GM23338 (cell line): ENCODE measurements around the gene GRAMD1B. TPM values are rescaled to one million over a fixed set of nuclear protein-coding genes. Genes with fewer than 3 reads are reported as not detected.

Experiments
- ATAC-seq: fragments of 200-7000 bp; cut with Tn5 transposase; 3 replicates; pipeline ENCODE4 v1.9.1; 2020
- DNase-seq: peaks from one replicate; pipeline ENCODE4 v3.0.0-alpha.2; 2015; ENCODE audit warnings: low spot score
- H2AFZ ChIP-seq: fragments of 200-600 bp; sonication (generic); 2 replicates; pipeline ENCODE4 v1.8.0; 2016; ENCODE audit warnings: antibody characterized with exemption, mild to moderate bottlenecking, moderate library complexity
- H3F3A ChIP-seq: fragments of 200-600 bp; sonication (generic); replicated peaks from 2 replicates; pipeline ENCODE4 v1.8.0; 2017; ENCODE audit warnings: antibody characterized with exemption, mixed run types, low read depth
- H3K27ac ChIP-seq: fragments of 200-600 bp; sonication (generic); 2 replicates; pipeline ENCODE4 v1.6.1; 2016; ENCODE audit warnings: low read depth
- H3K27me3 ChIP-seq: fragments of 200-600 bp; sonication (generic); 2 replicates; pipeline ENCODE4 v1.8.0; 2016; ENCODE audit warnings: mild to moderate bottlenecking, mixed run types, moderate library complexity; ENCODE audit not compliant: insufficient read depth
- H3K36me3 ChIP-seq: fragments of 200-600 bp; sonication (generic); 2 replicates; pipeline ENCODE4 v1.8.0; 2016; ENCODE audit warnings: mild to moderate bottlenecking; ENCODE audit not compliant: insufficient read depth
- H3K4me1 ChIP-seq: fragments of 200-600 bp; sonication (generic); 2 replicates; pipeline ENCODE4 v1.8.0; 2016; ENCODE audit warnings: mild to moderate bottlenecking, moderate library complexity; ENCODE audit not compliant: insufficient read depth
- H3K4me2 ChIP-seq: fragments of 200-600 bp; sonication (generic); 2 replicates; pipeline ENCODE4 v1.7.1; 2017; ENCODE audit warnings: mixed run types
- H3K4me3 ChIP-seq: fragments of 200-600 bp; sonication (generic); 2 replicates; pipeline ENCODE4 v1.6.1; 2016; ENCODE audit warnings: mixed run types
- H3K79me2 ChIP-seq: fragments of 200-600 bp; sonication (generic); replicated peaks from 2 replicates; pipeline ENCODE4 v1.8.0; 2017; ENCODE audit warnings: mild to moderate bottlenecking; ENCODE audit not compliant: insufficient read depth
- H3K9me2 ChIP-seq: fragments of 200-600 bp; sonication (generic); 2 replicates; pipeline ENCODE4 v1.8.0; 2017; ENCODE audit not compliant: insufficient read depth
- H4K20me1 ChIP-seq: fragments of 200-600 bp; sonication (generic); replicated peaks from 2 replicates; pipeline ENCODE4 v1.8.0; 2017; ENCODE audit warnings: mild to moderate bottlenecking; ENCODE audit not compliant: insufficient read depth
- H3K27ac Mint-ChIP-seq: 2 replicates; pipeline ENCODE4 v1.8.0; 2020; ENCODE audit warnings: inconsistent platforms, mild to moderate bottlenecking, moderate library complexity, mixed read lengths
- H3K27me3 Mint-ChIP-seq: 3 replicates; pipeline ENCODE4 v1.8.0; 2022; ENCODE audit warnings: low read depth, mild to moderate bottlenecking, moderate library complexity, mixed read lengths, inconsistent platforms; ENCODE audit not compliant: insufficient read depth, poor library complexity
- H3K36me3 Mint-ChIP-seq: 3 replicates; pipeline ENCODE4 v1.8.0; 2021; ENCODE audit warnings: low read depth, mild to moderate bottlenecking, inconsistent platforms, moderate library complexity, mixed read lengths
- H3K4me1 Mint-ChIP-seq: 3 replicates; pipeline ENCODE4 v1.8.0; 2020; ENCODE audit warnings: mild to moderate bottlenecking, inconsistent platforms, mixed read lengths
- H3K4me3 Mint-ChIP-seq: 3 replicates; pipeline ENCODE4 v1.8.0; 2021; ENCODE audit warnings: moderate library complexity, mild to moderate bottlenecking, inconsistent platforms, mixed read lengths
- H3K9me3 Mint-ChIP-seq: 3 replicates; pipeline ENCODE4 v1.8.0; 2020; ENCODE audit warnings: moderate library complexity, mild to moderate bottlenecking, inconsistent platforms, mixed read lengths
- JUNB ChIP-seq: IDR thresholded peaks from one replicate; pipeline ENCODE4 v1.6.1; 2016; ENCODE audit warnings: antibody characterized with exemption; ENCODE audit not compliant: unreplicated experiment
- NANOG ChIP-seq: IDR thresholded peaks from 2 replicates; pipeline ENCODE4 v1.6.1; 2016; ENCODE audit warnings: antibody characterized with exemption, borderline replicate concordance
- POLR2AphosphoS5 ChIP-seq: IDR thresholded peaks from 2 replicates; pipeline ENCODE4 v1.6.1; 2016; ENCODE audit warnings: antibody characterized with exemption, low read depth
- STAT1 ChIP-seq: IDR thresholded peaks from one replicate; pipeline ENCODE4 v1.6.1; 2016; ENCODE audit warnings: antibody characterized with exemption; ENCODE audit not compliant: unreplicated experiment
- ZNF114 ChIP-seq: fragments of 250-450 bp; sonication (Bioruptor Pico); IDR thresholded peaks from 2 replicates; pipeline ENCODE4 v1.5.0; 2020; ENCODE audit warnings: mild to moderate bottlenecking, moderate library complexity
- ZNF331 ChIP-seq: fragments of 250-450 bp; sonication (Bioruptor Pico); IDR thresholded peaks from 2 replicates; pipeline ENCODE4 v1.5.0; 2020; ENCODE audit warnings: low read depth, mild to moderate bottlenecking, moderate library complexity
- polyA plus RNA-seq: library from polyadenylated mRNA; unstranded; fragments of >200 nt; fragmentation: Nextera tagmentation; extraction: Ambion mirVana; gene quantifications from 2 replicates; pipeline ENCODE4 v1.2.1, GENCODE V29; 2016
- total RNA-seq: library from RNA; depleted of rRNA; stranded (reverse); fragments of >200 nt; shearing (Covaris generic); gene quantifications from 2 replicates; pipeline ENCODE4 v1.2.3, GENCODE V29; 2014
- TF ChIP-seq, protein P1 (sequence below), 2 experiments: fragments of 200-600 bp in 1 of 2; sonication (generic) in 1 of 2; conservative IDR thresholded peaks; 2 replicates each; pipeline versions ENCODE4 v1.5.1 to v1.6.1; 2016 to 2017; ENCODE audit warnings: antibody characterized with exemption in 2 of 2, low read depth in 2 of 2, mild to moderate bottlenecking in 2 of 2, moderate library complexity in 1 of 2
- TF ChIP-seq, protein P2 (sequence below): IDR thresholded peaks from 2 replicates; pipeline ENCODE4 v1.6.1; 2016; ENCODE audit warnings: antibody characterized with exemption

GRAMD1B gene
- total and polyA plus RNA-seq, 2 experiments from 2014 or later = 3.7 to 24.3 TPM

DNA sequence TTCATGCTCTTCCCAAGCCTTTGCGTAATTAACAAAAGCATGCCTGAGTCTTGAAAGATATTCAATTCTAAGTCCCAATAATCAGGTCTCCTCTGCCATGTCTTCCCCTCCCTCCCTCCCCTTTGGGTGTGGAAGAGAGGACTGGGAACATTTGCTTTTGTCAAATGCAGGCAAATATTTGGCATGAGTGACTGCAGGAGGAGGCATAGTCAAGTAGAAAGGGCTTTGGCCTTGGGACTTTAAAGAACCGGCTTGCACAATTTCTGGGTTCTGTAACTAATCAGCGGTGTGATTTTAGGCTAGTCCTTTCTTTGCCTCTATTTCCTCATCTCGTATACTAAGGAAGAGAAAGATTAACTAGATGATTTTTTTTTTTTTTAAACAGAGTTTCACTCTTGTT lies 164.9 kb downstream of the GRAMD1B start (continued):
- TF ChIP-seq, protein P1, sequence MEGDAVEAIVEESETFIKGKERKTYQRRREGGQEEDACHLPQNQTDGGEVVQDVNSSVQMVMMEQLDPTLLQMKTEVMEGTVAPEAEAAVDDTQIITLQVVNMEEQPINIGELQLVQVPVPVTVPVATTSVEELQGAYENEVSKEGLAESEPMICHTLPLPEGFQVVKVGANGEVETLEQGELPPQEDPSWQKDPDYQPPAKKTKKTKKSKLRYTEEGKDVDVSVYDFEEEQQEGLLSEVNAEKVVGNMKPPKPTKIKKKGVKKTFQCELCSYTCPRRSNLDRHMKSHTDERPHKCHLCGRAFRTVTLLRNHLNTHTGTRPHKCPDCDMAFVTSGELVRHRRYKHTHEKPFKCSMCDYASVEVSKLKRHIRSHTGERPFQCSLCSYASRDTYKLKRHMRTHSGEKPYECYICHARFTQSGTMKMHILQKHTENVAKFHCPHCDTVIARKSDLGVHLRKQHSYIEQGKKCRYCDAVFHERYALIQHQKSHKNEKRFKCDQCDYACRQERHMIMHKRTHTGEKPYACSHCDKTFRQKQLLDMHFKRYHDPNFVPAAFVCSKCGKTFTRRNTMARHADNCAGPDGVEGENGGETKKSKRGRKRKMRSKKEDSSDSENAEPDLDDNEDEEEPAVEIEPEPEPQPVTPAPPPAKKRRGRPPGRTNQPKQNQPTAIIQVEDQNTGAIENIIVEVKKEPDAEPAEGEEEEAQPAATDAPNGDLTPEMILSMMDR (conservative IDR thresholded peaks at IDR 0.05; ENCODE audit: low read depth in 2 of 2) = no peak
- no peak for TF ChIP-seq ZNF331

DNA sequence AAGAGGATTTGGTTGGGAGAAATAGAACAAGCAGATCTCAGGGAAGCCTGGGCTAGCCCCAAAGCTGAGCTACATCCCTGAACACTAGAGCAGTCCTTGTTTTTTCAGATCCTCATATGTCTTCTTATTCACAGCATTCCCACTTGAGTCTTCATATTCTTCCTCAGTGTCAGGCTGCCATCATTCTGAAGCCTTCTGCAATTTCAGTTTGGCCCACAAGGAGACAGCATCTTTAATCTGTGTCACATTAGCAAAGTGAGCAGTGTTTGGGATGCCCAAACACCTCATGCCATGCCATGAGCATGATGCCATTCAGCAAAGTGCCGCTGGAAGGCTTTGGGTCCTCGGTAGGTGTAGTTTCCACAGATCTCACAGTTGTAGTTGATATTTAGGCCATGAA lies 167.8 kb downstream of the GRAMD1B start:
- Histone ChIP-seq H3F3A (no peaks in the 10 kb centered on the region), H3K27ac (no peak overlapping the region), H4K20me1 (no peaks in the 10 kb centered on the region; the same call in 1 of the 2 replicates), H2AFZ (no peak overlapping the region), H3K4me2 (no peak overlapping the region), H3K9me2 (no peaks in the 10 kb centered on the region), H3K79me2 (no peaks in the 10 kb centered on the region), H3K27me3 (no peaks in the 10 kb centered on the region), H3K36me3 (no peaks in the 10 kb centered on the region), H3K4me3 (no peak overlapping the region), H3K4me1 (no peaks in the 10 kb centered on the region)
- H3K9me3 Mint-ChIP-seq = no peaks in the 10 kb centered on the region
- H3K27ac Mint-ChIP-seq = no peak overlapping the region
- peaks cover 2% of the 10 kb centered on the region for H3K27me3 Mint-ChIP-seq
- peaks cover 12% of the 10 kb centered on the region; the same call in 2 of the 3 replicates for H3K4me1 Mint-ChIP-seq
- ATAC-seq (no peak), DNase-seq (no peak)
- no peak overlapping the region for H3K4me3 Mint-ChIP-seq
- H3K36me3 Mint-ChIP-seq = peaks cover 18% of the 10 kb centered on the region
- TF ChIP-seq ZNF331 = no peak
- TF ChIP-seq, protein P1 (conservative IDR thresholded peaks at IDR 0.05; ENCODE audit: low read depth in 2 of 2) = peak in 1 of 2 experiments; percentile 21; a peak in 2 of 4 replicates
- TF ChIP-seq ZNF114 = no peak
- no peak for TF ChIP-seq NANOG
- TF ChIP-seq JUNB = no peak
- TF ChIP-seq STAT1 = no peak
- no peak for TF ChIP-seq POLR2AphosphoS5

DNA sequence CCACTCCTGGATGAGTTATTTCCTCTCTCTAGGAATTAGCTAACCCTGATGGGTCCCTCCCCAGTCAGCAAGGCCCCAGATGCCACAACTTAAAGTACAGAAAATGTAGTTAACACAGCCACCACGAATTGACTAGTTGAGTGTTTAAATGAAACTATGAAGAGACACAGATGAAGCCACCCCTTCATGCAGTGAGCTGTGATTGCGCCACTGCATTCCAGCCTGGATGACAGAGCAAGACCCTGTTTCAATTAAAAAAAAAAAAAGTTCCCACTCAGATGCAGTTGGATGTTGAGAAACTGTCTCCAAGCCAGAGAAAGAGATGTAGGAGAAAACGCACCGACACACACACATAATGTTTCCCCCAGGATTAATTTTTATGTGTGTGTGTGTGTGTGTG lies 171.1 kb downstream of the GRAMD1B start:
- Histone ChIP-seq H2AFZ (no peak overlapping the region), H3K4me3 (no peak overlapping the region), H4K20me1 (no peaks in the 10 kb centered on the region; the same call in 1 of the 2 replicates), H3K4me1 (no peaks in the 10 kb centered on the region), H3K79me2 (no peaks in the 10 kb centered on the region), H3K36me3 (no peaks in the 10 kb centered on the region), H3K27ac (no peak overlapping the region), H3F3A (no peaks in the 10 kb centered on the region), H3K9me2 (no peaks in the 10 kb centered on the region), H3K27me3 (no peaks in the 10 kb centered on the region), H3K4me2 (no peak overlapping the region)
- ATAC-seq (no peak), DNase-seq (no peak)
- H3K27me3 Mint-ChIP-seq = peaks cover 2% of the 10 kb centered on the region
- H3K36me3 Mint-ChIP-seq = peaks cover 11% of the 10 kb centered on the region
- no peak overlapping the region for H3K4me3 Mint-ChIP-seq
- H3K27ac Mint-ChIP-seq = no peak overlapping the region; the same call in 1 of the 2 replicates
- H3K4me1 Mint-ChIP-seq = peaks cover 3% of the 10 kb centered on the region; the same call in 1 of the 3 replicates
- TF ChIP-seq, protein P1 (conservative IDR thresholded peaks at IDR 0.05; ENCODE audit: low read depth in 2 of 2) = no peak
- TF ChIP-seq, protein P2, sequence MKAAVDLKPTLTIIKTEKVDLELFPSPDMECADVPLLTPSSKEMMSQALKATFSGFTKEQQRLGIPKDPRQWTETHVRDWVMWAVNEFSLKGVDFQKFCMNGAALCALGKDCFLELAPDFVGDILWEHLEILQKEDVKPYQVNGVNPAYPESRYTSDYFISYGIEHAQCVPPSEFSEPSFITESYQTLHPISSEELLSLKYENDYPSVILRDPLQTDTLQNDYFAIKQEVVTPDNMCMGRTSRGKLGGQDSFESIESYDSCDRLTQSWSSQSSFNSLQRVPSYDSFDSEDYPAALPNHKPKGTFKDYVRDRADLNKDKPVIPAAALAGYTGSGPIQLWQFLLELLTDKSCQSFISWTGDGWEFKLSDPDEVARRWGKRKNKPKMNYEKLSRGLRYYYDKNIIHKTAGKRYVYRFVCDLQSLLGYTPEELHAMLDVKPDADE = no peak
- TF ChIP-seq JUNB = no peak
- no peaks in the 10 kb centered on the region for H3K9me3 Mint-ChIP-seq
